ENCODE measurements around the gene RIMBP3C. TPM values are rescaled to one million over a fixed set of nuclear protein-coding genes. Genes with fewer than 3 reads are reported as not detected.
A peak's percentile ranks its signal among the peaks of the same experiment; 100 is the strongest.
"Not testable (repeated sequence)": the region's sequence is repeated elsewhere in the genome, so short reads cannot be mapped to it uniquely, and the experiment has no call there.

RIMBP3C gene
- total RNA-seq = under 0.01 TPM in 2 replicates

- not testable (repeated sequence) for H3K27me3 ChIP-seq (ENCODE audit: control insufficient read depth, insufficient read depth, low read length); DNase-seq (ENCODE audit: low read depth); FAIRE-seq; H3K4me3 ChIP-seq (ENCODE audit: low read depth, low read length); H3K36me3 ChIP-seq (ENCODE audit: control insufficient read depth, insufficient read depth, low read length)
Measured at GRCh38 chr22:21551361-21551760, at the start of gene RIMBP3C. TSS of gene RIMBP3C (minus strand) at chr22:21551461. CDS start at chr22:21550976, 485 bp downstream.

- no peak for FAIRE-seq
Measured at GRCh38 chr22:21599053-21599893, 48.0 kb upstream of the RIMBP3C start.

GRCh38 chr22:21598302-21598701 lies 47.0 kb upstream of the RIMBP3C start:
- no peaks in the 10 kb centered on the region for H3K27me3 ChIP-seq (ENCODE audit: control insufficient read depth, insufficient read depth, low read length)
- H3K4me3 ChIP-seq (ENCODE audit: low read depth, low read length) = no peak overlapping the region
- peaks cover 17% of the 10 kb centered on the region for H3K36me3 ChIP-seq (ENCODE audit: control insufficient read depth, insufficient read depth, low read length)
- no peak for DNase-seq (ENCODE audit: low read depth)
- no peak for TF ChIP-seq CTCF (IDR thresholded peaks at IDR 0.05; ENCODE audit: insufficient read depth, low read length, severe bottlenecking)
- FAIRE-seq = no peak

More at GRCh38 chr22:21599053-21599893, 48.0 kb upstream of the RIMBP3C start:
- TF ChIP-seq CTCF (IDR thresholded peaks at IDR 0.05; ENCODE audit: insufficient read depth, low read length, severe bottlenecking) = no peak
- no peak overlapping the region for H3K4me3 ChIP-seq (ENCODE audit: low read depth, low read length)
- no peak for DNase-seq (ENCODE audit: low read depth)
- no peaks in the 10 kb centered on the region for H3K27me3 ChIP-seq (ENCODE audit: control insufficient read depth, insufficient read depth, low read length)
- peaks cover 9% of the 10 kb centered on the region for H3K36me3 ChIP-seq (ENCODE audit: control insufficient read depth, insufficient read depth, low read length)

- H3K27me3 ChIP-seq (ENCODE audit: control insufficient read depth, insufficient read depth, low read length); H3K4me3 ChIP-seq (ENCODE audit: low read depth, low read length); FAIRE-seq; DNase-seq (ENCODE audit: low read depth): not testable (repeated sequence)
- peaks cover 14% of the 10 kb centered on the region for H3K36me3 ChIP-seq (ENCODE audit: control insufficient read depth, insufficient read depth, low read length)
Measured at GRCh38 chr22:21596356-21597135, 45.3 kb upstream of the RIMBP3C start.

- TF ChIP-seq CTCF (IDR thresholded peaks at IDR 0.05; ENCODE audit: insufficient read depth, low read length, severe bottlenecking) = no peak
- no peak for DNase-seq (ENCODE audit: low read depth)
- H3K4me3 ChIP-seq (ENCODE audit: low read depth, low read length) = no peak overlapping the region
- no peaks in the 10 kb centered on the region for H3K27me3 ChIP-seq (ENCODE audit: control insufficient read depth, insufficient read depth, low read length)
- peaks cover 14% of the 10 kb centered on the region for H3K36me3 ChIP-seq (ENCODE audit: control insufficient read depth, insufficient read depth, low read length)
- no peak for FAIRE-seq
Measured at GRCh38 chr22:21594865-21595452, 43.7 kb upstream of the RIMBP3C start.

- no peaks in the 10 kb centered on the region for H3K27me3 ChIP-seq (ENCODE audit: control insufficient read depth, insufficient read depth, low read length)
Measured at GRCh38 chr22:21593406-21594232, 42.4 kb upstream of the RIMBP3C start.

More at GRCh38 chr22:21593406-21594232, 42.4 kb upstream of the RIMBP3C start:
- DNase-seq (ENCODE audit: low read depth) = no peak
- TF ChIP-seq CTCF (IDR thresholded peaks at IDR 0.05; ENCODE audit: insufficient read depth, low read length, severe bottlenecking) = peak; percentile 49
- no peak for FAIRE-seq
- Histone ChIP-seq H3K4me3 (ENCODE audit: low read depth, low read length) (no peak overlapping the region), H3K36me3 (ENCODE audit: control insufficient read depth, insufficient read depth, low read length) (peaks cover 13% of the 10 kb centered on the region)

All from bronchial epithelial cell (primary cell).